HEK293 (cell line): ENCODE measurements around the gene CLEC12A.

ENCODE experiments used
- CTCF ChIA-PET: fragments of 350-600 bp; formaldehyde crosslinking; extraction: SDS; loops from one replicate; lab custom pipeline; 2021; ENCODE audit warnings: antibody characterized with exemption; lab: Yijun Ruan, JAX
- POLR2A ChIA-PET: fragments of 300-600 bp; formaldehyde crosslinking; extraction: SDS; loops from one replicate; lab custom pipeline; 2020; ENCODE audit warnings: antibody characterized with exemption, inconsistent platforms; lab: Yijun Ruan, JAX
- H3K27ac ChIP-seq: fragments of 200-500 bp; sonication (Bioruptor generic); 2 replicates; pipeline ENCODE4 v1.5.1; 2014; ENCODE audit warnings: low read depth, low read length, control low read depth, inconsistent platforms; ENCODE audit errors: extremely low read depth
- H3K36me3 ChIP-seq, 2 experiments: fragments of 200-500 bp in 1 of 2; sonication (Bioruptor generic) in 1 of 2; 1 replicate in 1 of 2; 2 replicates in 1 of 2; pipeline ENCODE4 v1.5.1; 2014 to 2017; ENCODE audit warnings: inconsistent platforms in 2 of 2, low read length in 2 of 2; ENCODE audit not compliant: control insufficient read depth in 2 of 2, insufficient read depth in 1 of 2
- H3K4me1 ChIP-seq: fragments of 200-500 bp; sonication (Bioruptor generic); 2 replicates; pipeline ENCODE4 v1.5.1; 2014; ENCODE audit warnings: mild to moderate bottlenecking, low read length, inconsistent platforms; ENCODE audit not compliant: control insufficient read depth, insufficient read depth
- H3K4me3 ChIP-seq: 2 replicates; pipeline ENCODE4 v1.5.1; 2011; ENCODE audit warnings: low read depth, mild to moderate bottlenecking, control low read depth, low read length, moderate library complexity
- H3K9me3 ChIP-seq: fragments of 200-500 bp; sonication (Bioruptor generic); 2 replicates; pipeline ENCODE4 v1.5.1; 2014; ENCODE audit warnings: low read depth, low read length, inconsistent platforms; ENCODE audit not compliant: control insufficient read depth, insufficient read depth
- ELK4 ChIP-seq: IDR thresholded peaks from 2 replicates; pipeline ENCODE4 v1.6.1; 2011; ENCODE audit warnings: mild to moderate bottlenecking, low read depth, low read length, borderline replicate concordance
- INSM2 ChIP-seq: fragments of 450-650 bp; formaldehyde crosslinking; IDR thresholded peaks from 2 replicates; pipeline ENCODE4 v1.5.1; 2016; ENCODE audit warnings: missing biosample characterization, missing genetic modification characterization
- KLF8 ChIP-seq: fragments of 450-650 bp; formaldehyde crosslinking; IDR thresholded peaks from 2 replicates; pipeline ENCODE4 v1.5.1; 2016; ENCODE audit warnings: missing biosample characterization, missing genetic modification characterization
- KLF9 ChIP-seq: fragments of 450-650 bp; formaldehyde crosslinking; IDR thresholded peaks from 2 replicates; pipeline ENCODE4 v1.5.1; 2016; ENCODE audit warnings: missing biosample characterization, missing genetic modification characterization, low read depth
- PRDM4 ChIP-seq: fragments of 450-650 bp; formaldehyde crosslinking; IDR thresholded peaks from 2 replicates; pipeline ENCODE4 v1.5.1; 2017; ENCODE audit warnings: missing biosample characterization, missing genetic modification characterization
- YY2 ChIP-seq: fragments of 450-650 bp; formaldehyde crosslinking; IDR thresholded peaks from 2 replicates; pipeline ENCODE4 v1.5.1; 2016; ENCODE audit warnings: missing biosample characterization, missing genetic modification characterization
- ZBTB21 ChIP-seq: fragments of 450-650 bp; formaldehyde crosslinking; IDR thresholded peaks from 2 replicates; pipeline ENCODE4 v1.5.1; 2017; ENCODE audit warnings: missing biosample characterization, missing genetic modification characterization
- ZNF10 ChIP-seq: fragments of 450-650 bp; formaldehyde crosslinking; IDR thresholded peaks from 2 replicates; pipeline ENCODE4 v1.5.1; 2017; ENCODE audit warnings: missing biosample characterization, missing genetic modification characterization
- ZNF112 ChIP-seq: fragments of 450-650 bp; formaldehyde crosslinking; IDR thresholded peaks from 2 replicates; pipeline ENCODE4 v1.5.0; 2017; ENCODE audit warnings: missing biosample characterization, missing genetic modification characterization
- ZNF214 ChIP-seq: fragments of 450-650 bp; formaldehyde crosslinking; IDR thresholded peaks from 2 replicates; pipeline ENCODE4 v1.5.1; 2017; ENCODE audit warnings: missing biosample characterization, mild to moderate bottlenecking, missing genetic modification characterization, borderline replicate concordance
- ZNF354C ChIP-seq: fragments of 450-650 bp; formaldehyde crosslinking; IDR thresholded peaks from 2 replicates; pipeline ENCODE4 v1.5.1; 2016; ENCODE audit warnings: missing biosample characterization, missing genetic modification characterization, low read depth, borderline replicate concordance
- ZNF366 ChIP-seq: fragments of 450-650 bp; formaldehyde crosslinking; conservative IDR thresholded peaks from 2 replicates; pipeline ENCODE4 v1.5.1; 2016; ENCODE audit warnings: missing biosample characterization, missing genetic modification characterization
- ZNF37A ChIP-seq: fragments of 450-650 bp; IDR thresholded peaks from 2 replicates; pipeline ENCODE4 v1.5.1; 2018; ENCODE audit warnings: missing biosample characterization, missing genetic modification characterization
- ZNF423 ChIP-seq: fragments of 450-650 bp; formaldehyde crosslinking; IDR thresholded peaks from 2 replicates; pipeline ENCODE4 v1.5.1; 2016; ENCODE audit warnings: missing biosample characterization, missing genetic modification characterization
- ZNF473 ChIP-seq: fragments of 450-650 bp; formaldehyde crosslinking; IDR thresholded peaks from 2 replicates; pipeline ENCODE4 v1.5.1; 2017; ENCODE audit warnings: missing biosample characterization, missing genetic modification characterization
- ZNF513 ChIP-seq: fragments of 450-650 bp; IDR thresholded peaks from 2 replicates; pipeline ENCODE4 v1.5.1; 2018; ENCODE audit warnings: missing biosample characterization, missing genetic modification characterization
- ZNF560 ChIP-seq: fragments of 450-650 bp; formaldehyde crosslinking; IDR thresholded peaks from 2 replicates; pipeline ENCODE4 v1.5.1; 2017; ENCODE audit warnings: missing biosample characterization, missing genetic modification characterization, borderline replicate concordance
- ZNF561 ChIP-seq: fragments of 450-650 bp; IDR thresholded peaks from 2 replicates; pipeline ENCODE4 v1.5.1; 2018; ENCODE audit warnings: missing biosample characterization, missing genetic modification characterization, borderline replicate concordance
- ZNF580 ChIP-seq: fragments of 450-650 bp; formaldehyde crosslinking; IDR thresholded peaks from 2 replicates; pipeline ENCODE4 v1.5.1; 2016; ENCODE audit warnings: missing biosample characterization, missing genetic modification characterization
- ZNF610 ChIP-seq: fragments of 450-650 bp; formaldehyde crosslinking; IDR thresholded peaks from 2 replicates; pipeline ENCODE4 v1.5.1; 2016; ENCODE audit warnings: missing biosample characterization, missing genetic modification characterization, borderline replicate concordance
- ZNF629 ChIP-seq: fragments of 450-650 bp; formaldehyde crosslinking; IDR thresholded peaks from 2 replicates; pipeline ENCODE4 v1.5.1; 2017; ENCODE audit warnings: missing biosample characterization, missing genetic modification characterization
- ZNF645 ChIP-seq: fragments of 450-650 bp; formaldehyde crosslinking; IDR thresholded peaks from 2 replicates; pipeline ENCODE4; 2016; ENCODE audit warnings: missing biosample characterization, missing genetic modification characterization
- ZNF692 ChIP-seq: fragments of 450-650 bp; formaldehyde crosslinking; IDR thresholded peaks from 2 replicates; pipeline ENCODE4 v1.5.1; 2016; ENCODE audit warnings: missing biosample characterization, missing genetic modification characterization

CLEC12A gene

GRCh38 chr12:9926876-9927275 is 44.3 kb upstream of the CLEC12A start (continued):
- TF ChIP-seq PRDM4 (tag by site-specific recombination) (no peak), ZNF560 (no peak), ZNF423 (tag by site-specific recombination) (no peak), ZNF580 (tag by site-specific recombination) (no peak), KLF8 (no peak)
- TF ChIP-seq, all 188 proteins: peak for 0

GRCh38 chr12:9928607-9929006 is 42.6 kb upstream of the CLEC12A start:
- Histone ChIP-seq H3K9me3 (no peaks in the 10 kb centered on the region), H3K27ac (no peak overlapping the region), H3K4me3 (no peak overlapping the region), H3K4me1 (no peaks in the 10 kb centered on the region), H3K36me3 (no peaks in the 10 kb centered on the region)
- ChIA-PET POLR2A (no interaction called here), CTCF (interaction anchor here (0.9 kb wide), 1 partner anchor 178 kb away, joined by 6 read pairs; no protein-coding TSS in a partner anchor)
- TF ChIP-seq ZNF610 (no peak), ELK4 (no peak), INSM2 (no peak), ZNF354C (tag by site-specific recombination) (no peak), ZBTB21 (tag by site-specific recombination) (no peak), ZNF423 (tag by site-specific recombination) (no peak), ZNF692 (tag by site-specific recombination) (no peak), ZNF645 (tag by site-specific recombination) (no peak), ZNF629 (tag by site-specific recombination) (no peak), ZNF214 (tag by site-specific recombination) (no peak), ZNF112 (no peak), ZNF10 (tag by site-specific recombination) (no peak), ZNF473 (tag by site-specific recombination) (no peak), ZNF366 (no peak), YY2 (no peak), KLF9 (no peak), ZNF561 (tag by site-specific recombination) (no peak), ZNF37A (no peak), ZNF513 (tag by site-specific recombination) (no peak)
